ENCODE data around the gene SF3B5. TPM values are rescaled to one million over a fixed set of nuclear protein-coding genes. Genes with fewer than 3 reads are reported as not detected.
"Not testable (repeated sequence)": the region's sequence is repeated elsewhere in the genome, so short reads cannot be mapped to it uniquely, and the experiment has no call there.

SF3B5 gene
- total RNA-seq, 2 experiments from 2014 or later, result 152 to 164 TPM

DNA sequence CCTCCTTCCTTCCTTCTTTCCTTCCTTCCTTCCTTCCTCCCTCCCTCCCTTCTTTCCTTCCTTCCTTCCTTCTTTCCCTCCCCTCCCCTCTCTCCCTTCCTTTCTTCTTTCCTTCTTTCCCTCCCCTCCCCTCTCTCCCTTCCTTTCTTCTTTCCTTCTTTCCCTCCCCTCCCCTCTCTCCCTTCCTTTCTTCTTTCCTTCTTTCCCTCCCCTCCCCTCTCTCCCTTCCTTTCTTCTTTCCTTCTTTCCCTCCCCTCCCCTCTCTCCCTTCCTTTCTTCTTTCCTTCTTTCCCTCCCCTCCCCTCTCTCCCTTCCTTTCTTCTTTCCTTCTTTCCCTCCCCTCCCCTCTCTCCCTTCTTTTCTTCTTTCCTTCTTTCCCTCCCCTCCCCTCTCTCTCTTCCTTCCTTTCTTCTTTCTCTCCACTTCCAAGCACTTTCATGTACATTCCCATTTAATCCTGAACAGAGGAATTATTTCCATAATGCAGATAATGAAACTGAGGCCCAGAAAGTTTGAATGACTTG, 36.9 kb upstream of the SF3B5 start:
- intact Hi-C loops (cut with DNase I, micrococcal nuclease), result loop anchor here in 1 of 2 experiments (5.0 kb wide), 1 partner anchor 220 kb away; no protein-coding TSS in a partner anchor
- ATAC-seq; DNase-seq; H3K4me3 Mint-ChIP-seq; H3K9me3 Mint-ChIP-seq (ENCODE audit: low read depth); H3K27me3 Mint-ChIP-seq; H3K36me3 Mint-ChIP-seq (ENCODE audit: low read depth): not testable (repeated sequence)
- CTCF ChIA-PET, result interaction anchor here (1.8 kb wide), 2 partner anchors 14 to 19 kb away, joined by 5 to 6 read pairs; no protein-coding TSS in a partner anchor
- Mint-ChIP-seq H3K27ac (peak overlapping the region; percentile 60), H3K4me1 (peaks cover 37% of the 10 kb centered on the region)
- POLR2A ChIA-PET, result interaction anchor here (0.8 kb wide), 1 partner anchor 19 kb away, joined by 3 read pairs; no protein-coding TSS in a partner anchor

- no peaks in the 10 kb centered on the region for H3K36me3 Mint-ChIP-seq (ENCODE audit: low read depth)
- no peak for DNase-seq
- peak overlapping the region; percentile 47 for H3K4me3 Mint-ChIP-seq
- CTCF ChIA-PET, result interaction anchor here (0.8 to 3.4 kb wide), 7 partner anchors 12 to 88 kb away, joined by 3 to 14 read pairs (median 4); no protein-coding TSS in a partner anchor
- peaks cover 38% of the 10 kb centered on the region for H3K4me1 Mint-ChIP-seq
- peak overlapping the region; percentile 91 for H3K27ac Mint-ChIP-seq
- ATAC-seq, result peak; percentile 94
- no peaks in the 10 kb centered on the region for H3K9me3 Mint-ChIP-seq (ENCODE audit: low read depth)
- peaks cover 2% of the 10 kb centered on the region for H3K27me3 Mint-ChIP-seq
- intact Hi-C loops (cut with DNase I, micrococcal nuclease), result loop anchor here (1.0 to 5.0 kb wide), 9 partner anchors 20 to 413 kb away; partner anchors contain the start of gene SF3B5 (in 1 of the 2)
- POLR2A ChIA-PET, result interaction anchor here (0.6 to 1.4 kb wide), 4 partner anchors 20 to 900 kb away, joined by 4 to 11 read pairs (median 5); partner anchors contain the start of gene STX11
These were observed 35.9 kb upstream of the SF3B5 start for GRCh38 chr6:144131248-144131709.

- Mint-ChIP-seq H3K36me3 (ENCODE audit: low read depth) (no peaks in the 10 kb centered on the region), H3K4me3 (no peak overlapping the region), H3K27ac (peak overlapping the region; percentile 91), H3K9me3 (ENCODE audit: low read depth) (no peaks in the 10 kb centered on the region), H3K4me1 (peaks cover 38% of the 10 kb centered on the region), H3K27me3 (peaks cover 2% of the 10 kb centered on the region)
- ATAC-seq (no peak), DNase-seq (no peak)
- ChIA-PET CTCF (interaction anchor here (0.7 to 3.4 kb wide), 5 partner anchors 9 to 87 kb away, joined by 3 to 14 read pairs (median 3); no protein-coding TSS in a partner anchor), POLR2A (no interaction called here)
- intact Hi-C loops (cut with DNase I, micrococcal nuclease), result no loop called here
These were observed 34.1 kb upstream of the SF3B5 start for GRCh38 chr6:144129469-144129868.

- Mint-ChIP-seq H3K4me1 (peaks cover 30% of the 10 kb centered on the region), H3K27ac (no peak overlapping the region), H3K27me3 (no peaks in the 10 kb centered on the region), H3K4me3 (no peak overlapping the region), H3K9me3 (ENCODE audit: low read depth) (no peaks in the 10 kb centered on the region), H3K36me3 (ENCODE audit: low read depth) (no peaks in the 10 kb centered on the region)
- DNase-seq (no peak), ATAC-seq (no peak)
- POLR2A ChIA-PET, result no interaction called here
- intact Hi-C loops (cut with DNase I, micrococcal nuclease), result no loop called here
- CTCF ChIA-PET, result interaction anchor here (1.5 to 1.7 kb wide), 2 partner anchors 13 to 22 kb away, joined by 4 read pairs; no protein-coding TSS in a partner anchor
These were observed 31.7 kb upstream of the SF3B5 start for GRCh38 chr6:144127097-144127496.

GRCh38 chr6:144123836-144124235, 28.5 kb upstream of the SF3B5 start:
- intact Hi-C loops (cut with DNase I, micrococcal nuclease), result no loop called here
- H3K9me3 Mint-ChIP-seq (ENCODE audit: low read depth), result no peaks in the 10 kb centered on the region
- H3K27me3 Mint-ChIP-seq, result no peaks in the 10 kb centered on the region
- no peaks in the 10 kb centered on the region for H3K36me3 Mint-ChIP-seq (ENCODE audit: low read depth)
- ATAC-seq (no peak), DNase-seq (no peak)
- ChIA-PET POLR2A (no interaction called here), CTCF (interaction anchor here (0.9 to 3.5 kb wide), 4 partner anchors 10 to 95 kb away, joined by 3 to 11 read pairs (median 4); no protein-coding TSS in a partner anchor)
- H3K4me3 Mint-ChIP-seq, result no peak overlapping the region
- H3K27ac Mint-ChIP-seq, result no peak overlapping the region
- H3K4me1 Mint-ChIP-seq, result peaks cover 2% of the 10 kb centered on the region

- Mint-ChIP-seq H3K27me3 (no peaks in the 10 kb centered on the region), H3K27ac (no peak overlapping the region), H3K4me3 (no peak overlapping the region), H3K4me1 (peaks cover 2% of the 10 kb centered on the region), H3K36me3 (ENCODE audit: low read depth) (no peaks in the 10 kb centered on the region), H3K9me3 (ENCODE audit: low read depth) (no peaks in the 10 kb centered on the region)
- intact Hi-C loops (cut with DNase I, micrococcal nuclease), result no loop called here
- POLR2A ChIA-PET, result no interaction called here
- CTCF ChIA-PET, result interaction anchor here (0.9 to 3.5 kb wide), 4 partner anchors 9 to 95 kb away, joined by 3 to 11 read pairs (median 4); no protein-coding TSS in a partner anchor
- DNase-seq (no peak), ATAC-seq (no peak)
These were observed 28.0 kb upstream of the SF3B5 start for GRCh38 chr6:144123421-144123820.

DNA sequence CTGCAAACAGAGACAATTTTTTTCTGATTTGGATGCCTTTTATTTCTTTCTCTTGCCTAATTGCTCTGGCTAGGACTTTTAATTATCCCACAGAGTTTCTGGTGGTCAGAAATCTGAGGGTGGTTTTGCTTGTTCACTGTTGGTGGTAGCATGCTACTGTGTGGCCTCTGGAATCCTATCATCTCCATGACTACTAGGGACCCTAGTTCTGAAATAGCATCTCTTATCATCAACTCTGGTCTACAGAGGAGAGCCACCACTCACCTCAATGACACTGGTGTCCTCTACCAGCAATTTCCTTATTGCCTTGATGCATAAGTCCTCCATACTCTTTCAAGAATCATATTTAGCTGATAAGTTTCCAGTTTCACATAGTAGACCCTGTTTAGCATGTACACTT, 27.5 kb upstream of the SF3B5 start:
- Mint-ChIP-seq H3K4me1 (peaks cover 2% of the 10 kb centered on the region), H3K36me3 (ENCODE audit: low read depth) (no peaks in the 10 kb centered on the region), H3K27me3 (no peaks in the 10 kb centered on the region), H3K9me3 (ENCODE audit: low read depth) (no peaks in the 10 kb centered on the region), H3K4me3 (no peak overlapping the region), H3K27ac (no peak overlapping the region)
- ChIA-PET CTCF (interaction anchor here (0.9 to 3.5 kb wide), 2 partner anchors 9 to 15 kb away, joined by 4 to 11 read pairs; no protein-coding TSS in a partner anchor), POLR2A (no interaction called here)
- ATAC-seq (no peak), DNase-seq (no peak)
- intact Hi-C loops (cut with DNase I, micrococcal nuclease), result no loop called here

DNA sequence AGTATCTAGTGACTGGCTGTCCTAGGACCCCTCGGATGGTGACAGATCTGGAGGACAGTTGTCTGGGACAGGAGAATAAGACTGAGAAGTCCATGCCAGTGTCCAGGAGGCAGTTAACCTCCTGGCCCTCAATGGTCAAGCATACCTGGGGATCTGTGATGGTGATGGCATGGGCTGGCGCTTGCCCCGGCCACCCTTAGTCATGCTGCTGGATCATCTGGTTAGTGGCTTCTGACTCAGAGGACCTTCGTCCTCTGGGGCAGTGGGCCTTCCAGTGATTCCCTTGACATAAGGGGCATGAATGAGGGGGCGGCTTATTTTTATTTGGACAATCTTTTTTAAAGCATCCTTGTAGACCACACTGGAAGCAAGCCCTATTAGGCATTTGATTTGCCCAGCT, 24.0 kb upstream of the SF3B5 start:
- ChIA-PET CTCF (no interaction called here), POLR2A (no interaction called here)
- DNase-seq, result no peak
- Mint-ChIP-seq H3K9me3 (ENCODE audit: low read depth) (no peaks in the 10 kb centered on the region), H3K27ac (no peak overlapping the region), H3K4me1 (no peaks in the 10 kb centered on the region), H3K4me3 (no peak overlapping the region), H3K36me3 (ENCODE audit: low read depth) (no peaks in the 10 kb centered on the region), H3K27me3 (no peaks in the 10 kb centered on the region)
- intact Hi-C loops (cut with DNase I, micrococcal nuclease), result no loop called here
- ATAC-seq, result no peak

DNA sequence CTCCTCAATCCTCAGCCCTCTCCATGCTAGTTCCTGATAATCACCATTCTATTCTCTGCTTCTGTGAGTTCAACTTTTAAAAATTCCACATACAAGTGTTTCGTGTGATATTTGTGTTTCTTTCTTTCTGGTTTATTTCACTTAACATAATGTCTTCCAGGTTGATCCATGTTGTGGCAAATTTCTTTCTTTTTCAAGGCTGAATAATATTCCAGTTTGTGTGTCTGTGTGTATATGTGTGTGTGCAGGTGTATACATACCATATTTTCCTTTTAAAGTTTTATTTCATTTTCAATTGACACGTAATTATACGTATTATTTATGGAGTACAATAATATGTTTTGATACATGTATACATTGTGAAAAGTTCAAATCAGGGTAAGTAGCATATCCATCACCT, 19.8 kb upstream of the SF3B5 start:
- ATAC-seq (no peak), DNase-seq (no peak)
- no peaks in the 10 kb centered on the region for H3K9me3 Mint-ChIP-seq (ENCODE audit: low read depth)
- H3K4me3 Mint-ChIP-seq, result no peak overlapping the region
- ChIA-PET CTCF (interaction anchor here (0.9 to 1.3 kb wide), 5 partner anchors 9 to 108 kb away, joined by 4 to 6 read pairs (median 5); no protein-coding TSS in a partner anchor), POLR2A (no interaction called here)
- H3K4me1 Mint-ChIP-seq, result no peaks in the 10 kb centered on the region
- H3K27me3 Mint-ChIP-seq, result no peaks in the 10 kb centered on the region
- no peaks in the 10 kb centered on the region for H3K36me3 Mint-ChIP-seq (ENCODE audit: low read depth)
- H3K27ac Mint-ChIP-seq, result no peak overlapping the region
- intact Hi-C loops (cut with DNase I, micrococcal nuclease), result no loop called here

DNA sequence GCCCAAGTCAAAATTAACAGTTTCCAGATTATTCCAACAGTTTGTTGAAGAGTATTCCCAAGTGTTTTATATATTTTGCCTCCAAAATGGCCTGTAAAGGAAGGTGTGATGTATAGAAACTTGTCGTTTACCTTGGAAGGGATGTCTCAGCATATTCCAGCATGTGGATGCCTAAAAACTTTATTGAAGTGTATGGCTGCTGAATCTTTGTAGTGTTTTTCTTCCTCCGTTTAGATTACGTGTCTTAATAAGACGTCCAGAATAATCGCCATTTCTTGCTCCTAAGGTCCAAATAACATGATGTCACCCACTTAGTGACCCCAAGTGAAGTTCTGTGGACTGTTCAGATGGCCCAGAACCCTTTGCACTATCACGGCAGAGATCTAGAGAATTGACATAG, 18.0 kb upstream of the SF3B5 start:
- H3K9me3 Mint-ChIP-seq (ENCODE audit: low read depth), result no peaks in the 10 kb centered on the region
- POLR2A ChIA-PET, result no interaction called here
- H3K4me1 Mint-ChIP-seq, result no peaks in the 10 kb centered on the region
- no peak for ATAC-seq
- H3K4me3 Mint-ChIP-seq, result no peak overlapping the region
- no peaks in the 10 kb centered on the region for H3K27me3 Mint-ChIP-seq
- intact Hi-C loops (cut with DNase I, micrococcal nuclease), result no loop called here
- H3K27ac Mint-ChIP-seq, result no peak overlapping the region
- CTCF ChIA-PET, result interaction anchor here (1.5 kb wide), 1 partner anchor 10 kb away, joined by 11 read pairs; no protein-coding TSS in a partner anchor
- H3K36me3 Mint-ChIP-seq (ENCODE audit: low read depth), result no peaks in the 10 kb centered on the region
- DNase-seq, result no peak

GRCh38 chr6:144110210-144110609, 14.8 kb upstream of the SF3B5 start:
- ATAC-seq (no peak), DNase-seq (no peak)
- POLR2A ChIA-PET, result no interaction called here
- Mint-ChIP-seq H3K4me1 (peaks cover 6% of the 10 kb centered on the region), H3K9me3 (ENCODE audit: low read depth) (no peaks in the 10 kb centered on the region), H3K27ac (no peak overlapping the region), H3K4me3 (no peak overlapping the region), H3K27me3 (no peaks in the 10 kb centered on the region), H3K36me3 (ENCODE audit: low read depth) (no peaks in the 10 kb centered on the region)
- CTCF ChIA-PET, result interaction anchor here (0.6 to 2.0 kb wide), 3 partner anchors 10 to 109 kb away, joined by 3 to 9 read pairs (median 5); no protein-coding TSS in a partner anchor
- intact Hi-C loops (cut with DNase I, micrococcal nuclease), result no loop called here

- ChIA-PET POLR2A (interaction anchor here (0.5 to 0.6 kb wide), 2 partner anchors 156 to 367 kb away, joined by 4 to 8 read pairs; no protein-coding TSS in a partner anchor), CTCF (interaction anchor here (0.6 to 2.5 kb wide), 7 partner anchors 8 to 1528 kb away, joined by 3 to 37 read pairs (median 5); no protein-coding TSS in a partner anchor)
- no peak for DNase-seq
- ATAC-seq, result no peak
- H3K36me3 Mint-ChIP-seq (ENCODE audit: low read depth), result no peaks in the 10 kb centered on the region
- intact Hi-C loops (cut with DNase I, micrococcal nuclease), result loop anchor here in 1 of 2 experiments (5.0 to 10.0 kb wide), 2 partner anchors 829 to 1106 kb away; no protein-coding TSS in a partner anchor
- H3K4me3 Mint-ChIP-seq, result no peak overlapping the region
- no peaks in the 10 kb centered on the region for H3K9me3 Mint-ChIP-seq (ENCODE audit: low read depth)
- no peaks in the 10 kb centered on the region for H3K27me3 Mint-ChIP-seq
- peaks cover 8% of the 10 kb centered on the region for H3K4me1 Mint-ChIP-seq
- peak overlapping the region; percentile 0 for H3K27ac Mint-ChIP-seq
These were observed 10.8 kb upstream of the SF3B5 start for GRCh38 chr6:144106206-144106605.

All from activated CD4-positive, alpha-beta T cell treated with anti-CD3 and anti-CD28 coated beads for 36 hours (primary cell).